AG08396 (cell line): Measurements from ENCODE around the gene DPP9.
"Not testable (repeated sequence)": the region's sequence is repeated elsewhere in the genome, so short reads cannot be mapped to it uniquely, and the experiment has no call there.

Experiments used
- DNase-seq: peaks from one replicate; pipeline ENCODE4 v3.0.0; 2012; ENCODE audit warnings: low spot score, mixed read lengths

The DPP9 gene

DNA sequence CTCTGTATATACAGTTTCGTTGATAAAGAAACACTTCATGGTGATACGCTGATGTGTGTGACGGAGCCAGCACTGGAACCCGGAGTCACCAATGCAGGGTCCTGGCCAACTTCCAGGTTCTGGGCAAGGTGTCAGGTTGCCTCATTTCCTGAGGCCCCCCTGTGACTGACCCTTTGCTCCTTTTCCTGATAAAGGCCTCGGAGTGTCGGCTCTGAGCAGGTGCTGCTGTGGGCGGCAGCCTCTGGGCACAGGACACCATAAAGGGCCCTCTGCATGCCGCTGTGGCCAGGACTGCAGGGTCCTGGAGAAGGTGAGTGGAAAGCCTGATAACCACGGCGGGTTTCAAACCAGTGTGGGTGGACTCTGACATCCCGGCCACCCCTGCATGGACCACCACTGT lies 36.2 kb downstream of the DPP9 start:
- DNase-seq = no peak

DNA sequence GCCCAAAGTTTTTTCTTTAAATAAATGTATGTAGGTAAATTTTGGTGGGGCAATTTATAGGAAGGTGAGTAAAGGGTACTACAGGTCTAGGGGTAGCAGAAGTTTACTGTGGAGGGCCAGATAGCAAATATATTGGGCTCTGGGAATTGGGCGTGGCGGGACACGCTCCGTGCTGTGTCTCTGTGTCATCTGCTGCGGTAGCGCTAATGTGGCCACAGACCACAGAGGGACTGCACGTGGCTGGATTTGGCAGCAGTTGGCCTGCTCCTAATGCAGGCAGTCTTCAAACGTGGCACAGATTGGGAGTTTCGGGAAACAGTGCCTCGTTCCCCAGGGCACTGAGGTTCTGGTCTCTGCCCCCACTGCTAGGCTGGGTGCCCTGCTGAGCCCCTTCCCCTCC lies 36.9 kb downstream of the DPP9 start:
- DNase-seq = no peak

DNA sequence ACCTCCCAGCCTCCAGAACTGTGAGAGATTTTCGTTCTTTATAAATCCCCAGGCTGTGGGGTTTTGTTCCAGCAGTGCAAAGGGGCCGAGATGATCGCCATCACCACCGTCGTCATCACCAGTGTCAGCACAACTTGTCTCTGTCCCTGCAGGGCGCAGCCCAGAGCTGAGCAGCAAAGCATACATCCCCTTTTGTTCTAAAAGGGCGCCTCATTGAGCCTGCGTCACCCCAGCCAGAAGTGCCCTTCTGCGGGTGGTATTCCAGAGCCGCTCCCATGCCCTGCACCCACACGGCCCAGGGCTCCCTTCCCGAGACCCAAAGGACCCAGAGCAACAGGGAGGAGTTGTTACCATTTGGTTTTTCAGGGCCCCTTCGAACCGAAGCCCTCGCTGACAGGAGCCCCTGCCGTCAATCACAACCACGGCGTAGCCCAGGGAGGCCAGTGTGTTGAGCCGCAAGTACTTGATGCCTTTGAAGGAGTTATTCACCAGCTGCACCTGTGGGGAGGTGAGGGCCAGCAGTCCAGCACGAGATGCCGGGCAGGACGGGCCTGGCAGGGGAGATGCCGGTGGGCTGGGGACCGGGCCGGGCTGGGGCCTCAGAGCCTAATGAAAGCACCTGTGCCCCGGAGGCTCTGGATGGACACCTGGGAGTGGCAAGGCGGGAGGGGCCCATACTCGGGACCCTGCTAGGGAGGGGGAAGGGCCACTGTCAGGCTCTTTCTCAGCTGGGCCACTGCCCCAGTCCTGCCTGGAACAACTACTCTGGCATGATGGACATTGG lies 39.1 kb downstream of the DPP9 start:
- no peak for DNase-seq

DNA sequence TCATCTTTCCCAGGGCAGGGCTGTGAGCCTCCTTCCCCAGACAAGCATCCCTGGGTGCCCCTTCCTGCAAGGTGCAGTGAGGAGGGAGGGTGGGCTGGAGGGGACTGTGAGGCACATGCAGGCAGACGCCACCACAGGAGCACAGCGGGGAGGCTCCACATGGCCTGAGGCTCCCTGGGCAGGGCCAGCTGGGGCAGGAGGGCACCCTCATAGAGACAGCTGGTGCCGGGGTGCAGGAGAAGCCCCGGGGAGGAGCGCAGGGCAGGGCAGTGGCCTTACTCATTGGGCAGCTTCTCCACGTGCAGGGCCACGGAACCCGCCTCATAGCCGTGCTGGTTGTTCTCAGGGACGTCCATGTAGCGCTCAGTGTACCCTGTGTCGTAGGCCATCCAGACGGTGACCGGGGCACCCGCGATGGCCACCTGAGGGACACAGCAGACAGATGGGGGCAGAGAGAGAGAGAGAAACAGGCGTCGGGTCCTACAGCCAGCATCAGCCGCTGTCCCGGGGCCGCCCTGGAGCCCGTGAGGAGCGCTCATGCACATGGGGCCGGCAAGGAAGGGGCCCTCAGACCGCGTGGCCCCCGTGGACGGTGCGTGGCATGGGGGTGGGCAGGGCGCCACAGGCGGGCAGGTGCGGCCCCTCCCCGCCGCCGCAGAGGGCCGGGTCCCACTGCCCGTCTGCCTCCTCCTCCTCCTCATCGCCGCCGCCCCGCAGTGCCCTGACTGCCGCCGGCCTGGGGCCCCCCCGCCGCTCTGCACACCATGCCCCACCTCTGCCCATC lies 41.0 kb downstream of the DPP9 start:
- DNase-seq = no peak

DNA sequence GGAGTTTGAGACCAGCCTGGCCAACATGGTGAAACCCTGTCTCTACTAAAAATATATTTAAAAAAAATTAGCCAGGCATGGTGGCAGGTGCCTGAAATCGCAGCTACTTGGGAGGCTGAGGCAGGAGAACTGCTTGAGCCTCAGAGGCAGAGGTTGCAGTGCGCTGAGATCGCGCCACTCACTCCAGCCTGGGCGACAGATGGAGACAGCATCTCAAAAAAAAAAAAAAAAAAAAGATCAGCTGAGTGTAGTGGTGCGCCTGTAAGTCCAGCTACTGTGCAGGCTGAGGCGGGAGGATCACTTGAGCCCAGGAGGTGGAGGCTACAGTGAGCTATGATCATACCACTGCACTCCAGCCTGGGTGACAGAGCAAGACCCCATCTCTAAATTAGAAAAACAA lies 43.6 kb downstream of the DPP9 start:
- DNase-seq = not testable (repeated sequence)

DNA sequence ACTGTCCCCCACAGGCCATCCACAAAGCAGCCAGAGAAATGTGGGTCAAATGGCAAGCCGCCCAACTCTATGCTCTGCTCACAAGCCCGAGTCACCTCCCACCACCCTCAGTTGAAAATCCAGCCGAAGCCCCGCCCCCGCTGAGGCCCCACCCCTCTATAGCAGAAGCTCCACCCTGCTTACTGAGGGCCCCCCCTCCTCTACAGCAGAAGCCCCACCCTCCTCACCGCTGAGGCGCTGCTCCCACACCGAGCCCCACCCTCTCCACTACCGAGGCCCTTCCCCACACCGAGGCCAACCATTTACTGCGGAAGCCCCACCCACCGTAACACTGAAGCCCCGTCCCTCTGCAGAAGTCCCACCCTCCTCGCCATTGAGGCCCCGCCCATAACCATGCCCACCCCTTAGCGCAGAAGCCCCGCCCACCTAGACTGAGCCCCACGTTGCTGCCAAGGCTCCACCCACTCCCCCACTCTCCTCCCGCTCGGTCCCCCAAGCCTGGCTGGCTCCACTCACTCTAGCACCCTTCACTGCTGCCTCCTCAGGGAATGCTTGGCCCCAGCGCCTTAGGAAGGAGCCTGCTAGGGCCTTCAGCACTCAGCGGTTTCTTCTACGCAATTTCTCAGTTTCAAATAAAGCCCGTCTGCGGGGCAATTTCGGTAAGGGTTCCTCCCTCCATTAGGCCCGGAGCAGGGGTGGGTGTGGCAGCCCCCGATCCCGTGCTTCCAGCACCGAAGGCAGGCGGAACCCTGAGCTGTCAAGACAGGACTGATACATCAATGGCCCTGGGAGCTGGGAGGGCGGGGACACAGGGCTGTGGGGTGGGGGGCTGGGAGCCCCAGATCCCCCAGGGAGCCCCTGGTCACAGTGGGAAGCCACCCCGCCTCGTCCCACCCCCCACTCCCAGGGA lies 44.5 kb downstream of the DPP9 start:
- DNase-seq = peak; percentile 43

DNA sequence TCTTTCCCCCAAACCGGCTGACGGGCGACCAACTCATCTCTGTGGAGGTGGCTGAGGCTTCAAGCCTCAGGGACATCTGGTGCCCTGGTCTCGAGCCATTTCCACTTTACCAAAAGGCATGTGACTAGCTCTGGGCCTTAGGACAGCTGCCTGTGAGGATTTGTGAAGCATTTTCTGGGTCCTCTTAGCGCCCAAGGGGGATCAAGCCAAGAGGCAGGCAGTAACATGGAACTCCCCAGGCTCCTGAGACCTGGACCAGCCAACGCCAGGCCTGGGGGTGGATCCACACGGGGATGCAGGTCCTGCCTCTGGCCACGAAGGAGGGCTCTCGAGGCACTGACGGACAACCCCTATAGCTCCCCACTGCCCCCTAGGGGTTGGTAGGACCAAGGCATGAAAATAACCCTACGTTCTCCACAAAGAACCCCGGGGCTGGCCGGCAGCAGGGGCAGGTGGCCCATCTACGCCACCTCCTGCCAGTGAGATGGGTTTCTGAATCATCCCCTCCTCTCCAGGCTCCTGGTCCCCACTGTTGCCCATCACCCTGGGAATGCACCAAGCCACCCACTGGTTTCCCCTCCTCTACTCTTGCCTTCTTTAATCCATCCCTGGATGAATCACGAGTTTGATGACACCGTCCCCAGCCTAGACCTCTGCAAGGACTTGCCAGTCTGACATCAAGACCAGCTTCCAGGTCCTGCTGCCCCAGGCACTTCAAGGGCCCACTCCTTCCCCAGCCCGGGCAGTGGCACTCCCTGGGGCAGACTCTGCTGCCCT lies 46.5 kb downstream of the DPP9 start:
- DNase-seq = peak; percentile 62

DNA sequence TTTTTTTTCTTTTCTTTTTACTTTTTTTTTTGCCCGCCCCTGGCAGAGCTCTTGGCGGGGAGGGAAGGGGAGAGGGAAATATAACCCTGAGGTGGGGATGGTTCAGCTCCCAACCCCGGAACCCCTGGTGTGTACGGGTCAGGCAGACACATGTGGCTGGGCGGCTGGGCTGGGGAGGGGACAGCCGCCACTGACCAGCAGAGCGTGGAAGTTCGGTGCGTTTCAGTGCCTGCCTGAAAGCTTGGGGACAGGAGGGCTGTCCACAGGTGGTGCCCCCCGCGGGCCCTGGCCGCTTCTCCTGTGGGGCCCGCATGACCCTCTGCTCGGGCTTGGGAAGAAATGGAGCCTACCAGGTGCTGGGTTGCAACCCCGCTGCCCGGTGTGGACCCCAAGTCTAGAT lies 48.3 kb downstream of the DPP9 start:
- DNase-seq = no peak

DNA sequence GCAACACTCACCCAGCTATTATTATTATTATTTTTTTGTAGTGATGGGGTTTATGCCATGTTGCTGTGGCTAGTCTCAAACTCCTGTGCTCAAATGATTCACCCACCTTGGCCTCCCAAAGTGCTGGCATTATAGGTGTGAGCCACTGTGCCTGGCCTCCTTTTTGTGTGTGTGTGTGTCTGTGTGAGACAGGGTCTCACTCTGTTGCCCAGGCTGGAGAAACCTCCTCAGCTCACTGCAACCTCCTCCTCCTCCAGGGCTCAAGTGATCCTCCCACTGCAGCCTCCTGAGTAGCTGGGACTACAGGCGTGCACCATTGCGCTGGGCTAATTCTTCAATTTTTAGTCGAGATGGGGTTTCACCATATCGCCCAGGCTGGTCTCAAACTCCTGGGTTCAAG lies 49.9 kb downstream of the DPP9 start:
- DNase-seq = no peak

DNA sequence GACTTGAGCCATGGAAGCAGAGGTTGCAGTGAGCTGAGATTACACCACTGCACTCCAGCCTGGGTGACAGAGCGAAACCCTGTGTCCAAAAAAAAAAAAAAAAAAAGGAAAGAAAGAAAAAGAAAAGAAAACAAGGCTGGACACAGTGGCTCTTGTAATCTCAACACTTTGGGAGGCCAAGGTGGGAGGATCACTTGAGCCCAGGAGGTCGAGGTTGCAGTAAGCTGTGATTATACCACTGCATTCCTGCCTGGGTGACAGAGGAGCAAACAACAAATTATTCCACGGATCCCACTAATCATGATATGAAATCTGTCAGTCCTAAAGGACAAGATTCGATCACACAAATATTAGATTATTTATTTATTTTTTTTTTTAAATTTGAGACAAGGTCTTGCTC lies 50.4 kb downstream of the DPP9 start:
- DNase-seq = no peak

DNA sequence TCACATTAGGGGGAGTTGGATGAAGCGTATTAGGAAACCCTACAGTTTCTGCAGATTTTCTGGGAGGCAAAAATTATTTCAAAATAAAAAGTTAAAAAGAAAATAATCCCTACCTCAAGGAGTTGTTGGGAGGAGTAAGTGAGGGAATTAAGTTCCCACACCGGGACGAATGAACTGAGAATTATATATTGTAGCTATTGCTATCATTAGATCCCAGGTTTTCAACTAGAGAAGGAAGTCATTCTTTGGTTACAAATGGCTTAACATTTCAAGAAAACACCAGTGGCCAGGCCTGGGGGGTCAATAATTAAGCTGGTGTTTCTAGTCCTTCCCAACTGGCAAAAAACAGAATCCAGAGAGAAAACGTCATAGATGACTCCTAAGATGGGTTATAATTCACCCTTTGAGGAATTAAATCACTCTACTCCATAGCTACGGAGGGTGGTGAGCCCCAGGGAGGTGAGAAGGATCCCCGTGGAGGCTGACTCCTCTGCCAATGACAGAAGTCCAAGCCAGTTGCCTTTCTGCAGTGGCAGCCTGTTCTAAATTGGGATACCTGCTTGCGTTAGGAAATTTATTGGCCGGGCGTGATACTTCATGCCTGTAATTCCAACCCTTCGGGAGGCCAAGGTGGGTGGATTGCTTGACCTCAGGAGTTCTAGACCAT lies 52.3 kb downstream of the DPP9 start:
- DNase-seq = no peak

DNA sequence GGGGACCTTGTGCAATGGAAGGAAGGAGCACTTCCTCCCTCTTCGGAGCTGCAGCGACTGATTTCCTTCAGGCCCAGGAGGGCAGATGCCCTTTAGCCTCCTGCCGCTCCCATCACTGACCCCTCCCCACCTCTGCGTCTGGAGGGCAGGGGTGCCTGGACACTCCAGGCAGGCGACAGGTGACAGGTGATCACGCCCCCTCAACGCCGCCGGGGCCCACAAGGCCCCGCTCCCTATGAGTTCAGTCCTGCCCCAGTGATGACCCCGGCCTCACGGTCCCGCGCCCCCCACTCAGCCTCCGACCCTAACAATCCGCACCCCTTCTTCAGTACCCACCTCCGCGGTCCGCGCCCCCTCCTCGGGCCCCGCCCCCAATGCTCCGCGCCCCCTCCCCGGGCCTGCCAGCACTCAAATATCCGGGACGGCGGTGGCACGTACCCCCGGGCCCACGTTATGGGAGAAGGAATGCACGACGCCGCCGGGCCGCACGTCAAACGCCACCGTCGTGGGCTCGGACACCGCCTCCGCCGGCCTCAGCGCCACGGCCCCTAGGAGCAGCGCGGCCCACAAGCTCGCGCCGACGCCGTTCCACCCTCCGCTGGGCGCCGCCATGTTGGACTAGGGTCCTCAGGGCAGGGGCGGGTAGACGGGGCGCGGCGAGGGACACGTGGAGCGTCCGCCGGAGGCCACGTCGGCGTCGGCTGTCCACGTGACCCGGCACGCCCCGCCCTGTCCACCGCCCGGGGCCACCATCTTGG lies 53.7 kb downstream of the DPP9 start, which contains the start of gene MYDGF:
Gene MYDGF (minus strand): TSS at position 620 of the 758 bp plus-strand sequence. CDS start 8 bp downstream, at position 612.
- DNase-seq = peak; percentile 100

DNA sequence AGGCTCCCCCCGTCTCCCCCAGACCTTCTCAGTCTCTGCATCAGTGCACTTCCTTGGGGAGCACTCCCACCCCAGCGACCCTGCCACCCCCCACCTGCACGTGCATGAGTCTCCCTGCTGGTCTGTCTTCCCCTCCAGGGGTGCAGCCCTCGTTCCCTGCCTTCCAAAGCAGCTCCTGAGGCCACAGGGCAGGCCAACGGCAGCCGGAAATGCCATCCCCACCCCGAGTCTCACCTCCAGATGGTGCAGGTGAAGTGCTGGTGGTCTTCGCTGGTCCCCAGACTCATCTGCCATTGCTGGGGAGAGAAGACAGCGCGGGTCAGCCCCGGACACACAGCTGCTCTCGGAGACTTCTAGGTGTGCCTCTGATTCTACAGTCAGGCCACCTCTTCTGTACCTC lies 59.0 kb downstream of the DPP9 start:
- no peak for DNase-seq

DNA sequence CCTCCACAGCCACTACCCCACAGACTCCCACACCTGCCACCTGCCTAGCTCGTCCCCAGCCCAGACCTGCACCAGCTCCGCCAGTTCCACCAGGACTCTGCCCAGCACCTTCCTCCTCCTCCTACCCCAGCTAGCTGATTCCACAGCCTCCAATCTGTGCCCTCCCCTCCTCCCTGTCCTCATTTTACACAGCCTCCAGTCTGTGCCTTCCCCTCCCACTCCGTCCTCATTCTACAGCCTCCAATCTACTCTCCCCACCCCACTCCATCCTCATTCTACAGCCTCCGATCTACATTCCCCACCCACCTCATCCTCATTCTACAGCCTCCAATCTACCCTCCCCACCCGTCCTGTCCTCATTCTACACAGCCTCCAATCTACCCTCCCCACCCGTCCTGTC lies 60.8 kb downstream of the DPP9 start:
- DNase-seq = no peak

DNA sequence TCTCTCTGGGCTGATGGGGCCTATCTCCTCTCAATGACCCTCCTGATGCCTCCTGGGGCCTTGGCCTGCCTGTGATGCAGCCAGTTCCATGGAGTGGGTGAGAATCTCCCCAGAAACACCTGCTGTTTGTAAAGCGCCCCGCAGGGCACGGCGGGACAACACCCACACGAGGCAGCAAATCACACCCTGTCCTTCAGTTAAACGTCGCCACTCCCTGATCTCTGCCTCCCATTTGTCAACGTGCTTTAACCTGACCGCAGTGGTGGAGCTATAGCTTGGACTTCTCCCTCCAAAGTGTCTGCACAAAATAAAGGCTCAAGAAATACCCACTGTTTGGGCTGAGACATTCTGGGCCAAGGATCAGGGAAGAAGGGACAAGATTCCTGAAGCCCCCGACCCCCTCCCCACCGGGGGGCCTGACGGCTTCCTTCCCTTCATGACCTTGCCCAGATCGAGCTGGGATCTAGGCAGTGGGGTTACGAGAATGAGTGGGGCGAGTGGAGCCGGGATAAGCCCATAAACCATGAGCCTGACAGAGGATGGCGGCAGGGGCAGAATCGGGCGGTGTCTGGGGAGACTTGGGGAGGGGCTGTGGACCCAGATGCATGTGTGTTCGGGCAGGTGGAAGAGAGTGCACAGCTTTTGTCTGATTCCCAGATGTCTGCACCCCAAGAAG lies 61.5 kb downstream of the DPP9 start:
- no peak for DNase-seq

DNA sequence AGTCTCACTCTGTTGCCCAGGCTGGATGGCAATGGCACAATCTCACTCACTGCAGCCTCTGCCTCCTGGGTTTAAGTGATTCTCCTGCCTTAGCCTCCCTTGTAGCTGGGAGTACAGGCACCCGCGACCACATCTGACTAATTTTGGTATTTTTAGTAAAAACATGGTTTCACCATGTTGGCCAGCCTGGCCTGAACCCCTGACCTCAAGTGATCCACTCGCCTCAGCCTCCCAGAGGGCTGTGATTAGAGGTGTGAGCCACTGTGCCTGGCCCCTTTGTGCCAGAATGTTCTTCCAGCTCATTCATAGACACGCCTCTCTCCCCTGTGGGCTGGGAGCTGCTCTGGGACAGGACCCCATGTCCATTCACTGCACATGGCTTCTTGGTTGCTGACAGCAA lies 62.6 kb downstream of the DPP9 start:
- DNase-seq = no peak

DNA sequence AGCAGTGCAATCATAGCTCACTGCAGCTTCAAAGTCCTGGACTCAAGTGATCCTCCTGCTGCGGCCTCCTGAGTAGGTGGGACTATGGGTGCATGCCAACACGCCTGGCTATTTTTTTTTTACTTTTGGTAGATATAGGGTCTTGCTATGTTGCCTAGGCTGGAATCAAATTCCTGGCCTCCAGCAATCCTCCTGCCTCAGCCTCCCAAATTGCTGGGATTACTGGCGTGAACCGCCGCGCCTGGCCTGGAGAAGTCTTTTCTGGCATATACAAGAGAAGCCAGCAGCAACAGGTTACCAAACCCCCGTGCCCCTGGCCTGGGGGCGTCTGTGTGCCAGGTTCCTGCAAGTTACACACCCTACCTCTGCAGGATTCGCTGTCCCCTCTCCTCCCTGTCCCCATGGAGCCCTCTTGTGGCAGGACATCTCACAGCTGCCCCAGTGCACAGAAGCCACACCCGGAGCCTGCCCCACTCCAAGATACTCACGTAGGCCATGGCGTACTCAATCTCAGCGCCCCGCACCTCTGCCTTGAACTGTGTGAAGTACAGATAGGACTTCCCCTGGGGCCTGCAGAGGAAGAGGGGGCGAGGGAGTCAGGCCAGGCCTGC lies 63.4 kb downstream of the DPP9 start:
- DNase-seq = no peak

DNA sequence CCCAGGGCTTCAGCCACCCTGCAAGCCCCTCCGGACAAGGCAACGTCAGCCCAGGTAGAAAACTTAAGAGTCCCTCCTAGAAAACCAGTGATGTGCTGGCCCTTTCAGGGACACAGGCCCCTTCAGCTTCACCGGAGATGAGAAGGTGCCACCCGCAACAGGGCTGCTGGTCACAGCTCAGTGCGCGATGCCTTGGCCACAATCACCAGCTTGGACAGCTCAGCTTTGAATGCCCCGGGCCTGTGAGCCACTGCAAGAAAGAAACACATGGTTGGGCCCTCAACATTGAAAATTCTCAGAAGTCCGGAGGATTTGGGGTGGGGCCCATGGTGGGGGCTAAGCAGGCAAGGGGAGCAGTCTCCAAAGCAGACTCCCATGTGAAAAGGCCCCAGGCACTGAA lies 65.8 kb downstream of the DPP9 start:
- no peak for DNase-seq

DNA sequence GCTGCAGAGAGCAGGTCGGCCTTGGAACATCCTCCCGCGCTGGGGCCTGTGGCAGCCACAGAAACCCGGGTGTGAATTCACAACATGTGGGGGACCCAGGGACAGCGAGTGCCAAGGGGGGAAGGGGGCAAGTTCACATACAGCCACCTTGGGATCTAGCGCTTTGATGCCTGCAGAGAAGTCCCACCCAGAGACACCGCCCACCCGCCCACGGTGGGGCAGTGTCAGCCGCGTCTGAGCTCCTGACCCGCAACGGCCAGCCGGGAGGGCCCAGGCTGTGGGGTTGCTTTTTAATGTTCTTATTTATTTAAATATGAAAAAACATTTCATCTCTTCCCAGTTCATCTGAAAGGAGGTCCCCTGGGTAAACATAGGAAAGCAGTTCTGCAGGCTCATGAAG lies 66.4 kb downstream of the DPP9 start:
- no peak for DNase-seq
